Measurements from ENCODE around the gene TMOD1.

GRCh38 chr9:97548819-97549540, 47.5 kb downstream of the TMOD1 start:
- TF ChIP-seq EZH2phosphoT487 (IDR thresholded peaks at IDR 0.05; ENCODE audit: unreplicated experiment) (no peak), CTCF (conservative IDR thresholded peaks at IDR 0.05; ENCODE audit: low read depth in 2 of 2) (no peak), POLR2AphosphoS5 (IDR thresholded peaks at IDR 0.05; ENCODE audit: low read depth) (no peak)

Measured in GM23338 (cell line).